Ammon's horn (tissue), 1 donor: ENCODE results near the gene MIA2.
"Not testable (repeated sequence)": the region's sequence is repeated elsewhere in the genome, so short reads cannot be mapped to it uniquely, and the experiment has no call there.

Experiments used
- DNase-seq: peaks from one replicate; pipeline ENCODE4 v3.0.0-alpha.2; 2016; ENCODE audit warnings: low spot score

The MIA2 gene

GRCh38 chr14:39233680-39234326, at the start of gene MIA2:
TSS of gene MIA2 (plus strand) at chr14:39233915. CDS start at chr14:39234115, 200 bp downstream.
- no peak for DNase-seq

GRCh38 chr14:39184628-39185255, 49.0 kb upstream of the MIA2 start:
- DNase-seq = no peak

GRCh38 chr14:39185256-39186049, 48.3 kb upstream of the MIA2 start:
- DNase-seq = no peak

GRCh38 chr14:39186941-39187525, 46.7 kb upstream of the MIA2 start:
- DNase-seq = no peak

- no peak for DNase-seq
Measured at GRCh38 chr14:39203659-39204606, 29.8 kb upstream of the MIA2 start.

GRCh38 chr14:39207430-39207829, 26.3 kb upstream of the MIA2 start:
- not testable (repeated sequence) for DNase-seq

GRCh38 chr14:39211109-39211741, 22.5 kb upstream of the MIA2 start:
- DNase-seq = no peak

GRCh38 chr14:39212034-39212433, 21.7 kb upstream of the MIA2 start:
- no peak for DNase-seq

- no peak for DNase-seq
Measured at GRCh38 chr14:39212693-39213092, 21.0 kb upstream of the MIA2 start.

GRCh38 chr14:39217214-39217879, 16.4 kb upstream of the MIA2 start:
- DNase-seq = no peak

GRCh38 chr14:39218171-39218769, 15.4 kb upstream of the MIA2 start:
- DNase-seq = no peak

- DNase-seq = no peak
Measured at GRCh38 chr14:39219075-39219499, 14.6 kb upstream of the MIA2 start.

GRCh38 chr14:39220473-39220872, 13.2 kb upstream of the MIA2 start:
- DNase-seq = not testable (repeated sequence)

GRCh38 chr14:39228044-39228443, 5.7 kb upstream of the MIA2 start:
- DNase-seq = no peak

GRCh38 chr14:39228509-39229221, 5.0 kb upstream of the MIA2 start:
- no peak for DNase-seq

GRCh38 chr14:39229222-39229543, 4.5 kb upstream of the MIA2 start:
- no peak for DNase-seq

GRCh38 chr14:39229601-39230110, 4.1 kb upstream of the MIA2 start:
- no peak for DNase-seq

GRCh38 chr14:39230416-39231035, 3.2 kb upstream of the MIA2 start:
- DNase-seq = no peak
